ENCODE data around the gene TBATA.

GRCh38 chr10:70747192-70747965 lies 37.8 kb downstream of the TBATA start:
- TF ChIP-seq ZBTB17 (tag by site-specific recombination; IDR thresholded peaks at IDR 0.05) (no peak), REST (tag by site-specific recombination; IDR thresholded peaks at IDR 0.05) (no peak), CTCF (tag by site-specific recombination; IDR thresholded peaks at IDR 0.05) (no peak), ZNF416 (tag by site-specific recombination; IDR thresholded peaks at IDR 0.05) (no peak), ZNF391 (tag by site-specific recombination; IDR thresholded peaks at IDR 0.05; ENCODE audit: borderline replicate concordance, low read depth) (no peak)
